Naive thymus-derived CD8-positive, alpha-beta T cell (primary cell): Measurements from ENCODE around the gene GSDMA. TPM values are rescaled to one million over a fixed set of nuclear protein-coding genes. Genes with fewer than 3 reads are reported as not detected.
A peak's percentile ranks its signal among the peaks of the same experiment; 100 is the strongest.

Experiments
- ATAC-seq, 2 donors: fragments of 150-1000 bp; cut with Tn5 transposase in 1 of 2; sonication (Bioruptor Pico), chemical (Tn5 transposase) in 1 of 2; 1 replicate in 1 of 2; 2 replicates in 1 of 2; pipeline ENCODE4 v1.10.0; 2021; ENCODE audit warnings: mild to moderate bottlenecking in 2 of 2, moderate library complexity in 2 of 2
- POLR2A ChIA-PET: fragments of 350-600 bp; sonication (Branson Sonifier 250); formaldehyde crosslinking; loops from one replicate; lab custom pipeline; 2021; ENCODE audit warnings: antibody characterized with exemption; lab: Charles Lee
- DNase-seq, 10 donors: peaks; one replicate each; pipeline versions ENCODE4 v3.0.0 to v3.0.0-alpha.2; 2020 to 2022
- H3K27ac Mint-ChIP-seq, 10 donors: one replicate each; pipeline ENCODE4 v1.8.0; 2020 to 2022; ENCODE audit warnings: mild to moderate bottlenecking in 10 of 10, mixed read lengths in 10 of 10, moderate library complexity in 4 of 10, inconsistent platforms in 1 of 10
- H3K27me3 Mint-ChIP-seq, 5 donors: one replicate each; pipeline ENCODE4 v1.8.0; 2021 to 2022; ENCODE audit warnings: mixed read lengths in 5 of 5
- H3K36me3 Mint-ChIP-seq, 3 donors: one replicate each; pipeline ENCODE4 v1.8.0; 2020 to 2022; ENCODE audit warnings: mixed read lengths in 3 of 3, mild to moderate bottlenecking in 2 of 3, inconsistent platforms in 1 of 3
- H3K4me1 Mint-ChIP-seq, 4 donors: one replicate each; pipeline ENCODE4 v1.8.0; 2021 to 2022; ENCODE audit warnings: mixed read lengths in 4 of 4
- H3K4me3 Mint-ChIP-seq, 10 donors: one replicate each; pipeline ENCODE4 v1.8.0; 2020 to 2022; ENCODE audit warnings: mild to moderate bottlenecking in 10 of 10, mixed read lengths in 10 of 10, moderate library complexity in 6 of 10, inconsistent platforms in 1 of 10
- H3K9me3 Mint-ChIP-seq, 9 donors: one replicate each; pipeline ENCODE4 v1.8.0; 2020 to 2022; ENCODE audit warnings: mixed read lengths in 9 of 9, mild to moderate bottlenecking in 3 of 9, inconsistent platforms in 1 of 9, moderate library complexity in 1 of 9
- polyA plus RNA-seq, 3 donors: library from polyadenylated mRNA; unstranded; fragments of 300-500 nt; fragmentation: Illumina TruSeq; gene quantifications; one replicate each; pipeline ENCODE4 v1.2.3, GENCODE V29; 2021
- total RNA-seq, 8 experiments: library from RNA in 2 of 8; stranded (reverse) in 2 of 8; gene quantifications; one replicate each; pipeline ENCODE4 v1.2.3 and lab custom pipeline; 2021 to 2026

Gene GSDMA
- total and polyA plus RNA-seq, 5 experiments from 2014 or later: 0.16 to 0.65 (median 0.50) TPM; not detected in 2

DNA sequence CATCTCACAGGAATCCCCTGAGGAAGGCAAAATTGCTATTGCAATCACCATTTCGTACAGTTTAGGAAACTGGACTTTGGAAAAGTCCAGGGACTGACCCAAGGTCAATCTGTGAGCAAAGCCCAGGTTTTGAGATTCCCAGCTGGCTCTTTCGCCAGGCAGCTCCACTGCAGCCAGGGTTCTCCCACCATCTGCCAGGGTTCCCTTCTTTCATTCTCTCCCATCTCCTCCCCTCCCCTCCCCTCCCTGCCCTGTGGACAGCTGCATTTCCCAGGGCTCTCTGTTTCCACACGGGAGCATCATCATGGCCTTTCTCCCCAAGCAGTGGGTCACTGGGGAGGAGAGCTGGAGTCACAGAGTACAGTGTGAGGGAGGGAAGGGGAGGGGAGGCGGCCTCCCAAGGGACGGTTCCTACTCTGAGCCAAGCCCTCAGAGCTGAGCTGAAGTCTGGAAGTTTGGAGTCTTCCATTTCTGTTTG is 11.9 kb upstream of the GSDMA start:
- Mint-ChIP-seq H3K27ac (peak overlapping the region in 1 of 10 donors; percentile 60), H3K4me1 (peaks cover 14 to 43% (median 39%) of the 10 kb centered on the region in 4 donors), H3K36me3 (no peaks in the 10 kb centered on the region), H3K27me3 (no peaks in the 10 kb centered on the region), H3K9me3 (no peaks in the 10 kb centered on the region), H3K4me3 (peak overlapping the region in 2 of 10 donors; percentile 25 to 38)
- DNase-seq: no peak
- POLR2A ChIA-PET: interaction anchor here (7.1 kb wide), 1 partner anchor 24 kb away, joined by 46 read pairs; the partner anchor contains the start of genes LRRC3C and ORMDL3
- ATAC-seq: no peak

DNA sequence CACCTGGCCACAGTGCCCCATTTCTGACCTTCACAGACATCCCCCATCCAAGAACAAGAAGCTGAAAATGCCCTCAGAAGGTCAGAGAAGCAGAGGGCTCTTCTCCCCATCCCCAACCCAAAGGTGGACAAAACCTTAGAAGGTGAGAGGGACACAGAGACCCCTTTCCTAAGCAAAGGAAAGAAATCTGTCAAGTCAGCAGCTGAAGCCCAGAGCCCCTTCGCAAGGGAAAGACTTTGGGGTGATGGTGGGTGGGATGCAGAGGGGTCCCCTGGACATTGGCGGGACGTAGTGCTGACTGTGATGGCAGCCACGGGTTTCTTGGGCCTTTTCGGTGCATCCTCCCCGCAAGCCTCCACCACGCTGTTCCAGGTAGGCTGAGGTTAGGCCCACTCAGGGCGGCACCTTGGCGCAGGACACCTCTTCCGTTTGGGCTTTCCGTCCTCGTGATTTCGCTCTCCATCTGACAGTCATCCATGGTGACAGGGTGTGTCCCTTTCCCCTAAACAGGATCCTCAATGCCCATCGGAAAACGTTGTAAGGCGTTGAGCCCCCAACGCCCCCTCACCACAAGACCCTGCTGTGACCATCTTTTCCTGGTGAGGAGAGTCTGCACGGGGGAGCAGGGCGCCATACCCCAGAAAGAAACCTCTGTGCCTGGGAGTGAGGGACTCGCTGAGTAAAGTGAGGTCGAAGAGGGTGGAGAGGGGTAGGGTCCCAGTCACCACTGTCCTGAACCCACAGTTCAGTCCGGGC is 10.7 kb upstream of the GSDMA start:
- Mint-ChIP-seq H3K27ac (peak overlapping the region in 8 of 10 donors; percentile 16 to 88 (median 52)), H3K27me3 (no peaks in the 10 kb centered on the region), H3K9me3 (no peaks in the 10 kb centered on the region), H3K4me1 (peaks cover 14 to 43% (median 39%) of the 10 kb centered on the region in 4 donors), H3K36me3 (no peaks in the 10 kb centered on the region), H3K4me3 (peak overlapping the region; percentile 50 to 93 (median 70))
- DNase-seq: no peak
- POLR2A ChIA-PET: interaction anchor here (3.7 to 7.1 kb wide), 2 partner anchors 26 to 28 kb away, joined by 29 to 46 read pairs; partner anchors contain the start of genes LRRC3C, ORMDL3 and PSMD3
- peak; percentile 2 to 14 for ATAC-seq

DNA sequence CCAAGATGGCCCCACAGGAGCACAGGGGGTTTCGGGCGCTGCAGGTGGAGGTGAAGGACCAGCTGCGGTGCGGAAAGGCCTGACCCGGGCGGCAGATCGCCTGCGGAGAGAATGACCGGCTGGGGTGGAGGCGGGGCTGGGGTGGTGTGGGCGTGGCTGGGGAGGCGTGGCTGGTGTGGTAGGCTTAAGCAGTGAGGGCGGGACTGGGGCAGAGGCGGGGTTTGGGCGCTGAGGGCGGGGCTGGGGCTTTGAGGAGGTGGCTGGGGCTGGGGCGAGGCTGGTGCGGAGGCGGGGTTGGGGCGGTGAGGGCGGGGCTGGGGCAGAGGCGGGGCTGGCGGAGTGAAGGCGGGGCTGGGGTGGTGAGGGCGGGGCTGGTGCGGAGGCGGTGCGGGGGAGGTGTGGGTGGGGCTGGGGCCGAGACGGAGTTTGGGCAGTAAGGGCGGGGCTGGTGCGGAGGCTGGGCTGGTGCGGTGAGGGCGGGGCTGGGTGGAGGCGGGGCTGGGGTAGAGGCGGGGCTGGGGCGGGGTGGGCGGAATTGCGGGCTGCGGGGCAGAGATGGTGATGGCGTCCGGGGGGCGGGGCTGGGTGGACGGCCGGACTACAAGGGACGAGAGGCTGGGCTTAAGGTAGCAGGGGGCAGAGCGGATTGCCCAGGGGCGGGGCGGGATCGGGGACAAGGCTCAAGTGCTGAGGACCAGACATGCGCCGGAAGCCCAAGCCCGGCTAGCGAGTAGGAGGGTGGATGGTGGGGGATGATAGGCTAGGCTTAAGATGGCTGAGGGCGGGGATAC is 9.9 kb upstream of the GSDMA start:
- POLR2A ChIA-PET: interaction anchor here (1.2 to 7.1 kb wide), 3 partner anchors 26 to 33 kb away, joined by 4 to 46 read pairs (median 29); partner anchors contain the start of genes LRRC3C, ORMDL3 and PSMD3
- Mint-ChIP-seq H3K9me3 (no peaks in the 10 kb centered on the region), H3K27ac (peak overlapping the region; percentile 65 to 95 (median 88)), H3K27me3 (no peaks in the 10 kb centered on the region), H3K4me3 (peak overlapping the region; percentile 78 to 93 (median 84)), H3K36me3 (no peaks in the 10 kb centered on the region), H3K4me1 (peaks cover 7 to 35% (median 31%) of the 10 kb centered on the region in 4 donors)
- peak; percentile 85 to 99 (median 92) for DNase-seq
- ATAC-seq: peak; percentile 85 to 87

DNA sequence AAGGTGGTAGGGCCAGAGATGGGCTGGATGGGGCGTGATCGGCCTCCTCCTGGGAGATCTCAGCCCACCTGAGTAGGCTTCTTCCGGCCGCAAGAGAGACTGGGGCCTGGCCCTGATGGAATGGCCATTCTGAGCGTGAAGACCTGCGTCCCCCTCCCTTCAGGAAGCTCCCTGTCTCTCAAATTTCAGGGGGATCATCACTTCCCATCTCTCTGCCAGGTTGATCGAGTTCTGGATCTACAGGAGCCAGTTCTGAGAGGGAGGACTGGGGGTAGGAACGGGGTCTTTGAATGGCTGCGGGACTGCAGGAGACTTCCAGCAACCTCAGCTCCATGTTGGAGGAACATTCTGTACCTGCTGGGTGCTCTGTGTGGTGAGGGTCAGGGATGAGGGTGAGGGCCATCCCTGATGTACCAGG is 9.3 kb upstream of the GSDMA start:
- no peak for DNase-seq
- H3K4me1 Mint-ChIP-seq: peaks cover 7 to 29% (median 25%) of the 10 kb centered on the region in 4 donors
- POLR2A ChIA-PET: interaction anchor here (1.2 to 7.1 kb wide), 4 partner anchors 10 to 33 kb away, joined by 4 to 46 read pairs (median 18); partner anchors contain the start of genes LRRC3C, ORMDL3 and PSMD3
- no peak for ATAC-seq
- no peaks in the 10 kb centered on the region for H3K36me3 Mint-ChIP-seq
- no peaks in the 10 kb centered on the region for H3K27me3 Mint-ChIP-seq
- no peaks in the 10 kb centered on the region for H3K9me3 Mint-ChIP-seq
- peak overlapping the region; percentile 65 to 95 (median 87) for H3K27ac Mint-ChIP-seq
- H3K4me3 Mint-ChIP-seq: peak overlapping the region; percentile 78 to 93 (median 84)

DNA sequence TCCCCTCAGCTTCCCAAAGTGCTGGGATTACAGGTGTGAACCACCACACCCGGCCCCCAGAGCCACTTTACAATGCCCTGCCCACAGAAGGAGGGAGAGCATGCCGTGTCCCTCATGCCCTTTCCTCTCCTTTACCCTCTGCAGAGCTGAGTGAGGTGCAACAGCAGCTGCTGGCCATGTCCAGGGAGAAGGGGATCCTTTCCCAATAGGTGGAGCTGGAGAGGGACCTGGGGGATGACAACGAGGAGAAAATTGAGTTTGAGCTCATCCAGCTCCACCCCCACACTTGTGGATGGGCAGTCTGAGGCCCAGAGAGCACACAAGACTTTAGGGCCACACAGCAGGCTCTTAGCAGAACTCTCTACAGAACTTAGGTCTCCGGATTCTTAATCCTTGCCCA is 7.9 kb upstream of the GSDMA start:
- peak overlapping the region in 2 of 10 donors; percentile 6 to 13 for H3K4me3 Mint-ChIP-seq
- no peaks in the 10 kb centered on the region for H3K36me3 Mint-ChIP-seq
- POLR2A ChIA-PET: interaction anchor here (0.7 to 3.7 kb wide), 7 partner anchors 9 to 278 kb away, joined by 3 to 29 read pairs (median 3); partner anchors contain the start of genes LRRC3C, ORMDL3 and PSMD3
- peak overlapping the region in 5 of 10 donors; percentile 25 to 69 (median 52) for H3K27ac Mint-ChIP-seq
- no peaks in the 10 kb centered on the region for H3K9me3 Mint-ChIP-seq
- no peak for ATAC-seq
- H3K27me3 Mint-ChIP-seq: no peaks in the 10 kb centered on the region
- no peak for DNase-seq
- H3K4me1 Mint-ChIP-seq: peaks cover 11 to 24% (median 24%) of the 10 kb centered on the region in 4 donors

DNA sequence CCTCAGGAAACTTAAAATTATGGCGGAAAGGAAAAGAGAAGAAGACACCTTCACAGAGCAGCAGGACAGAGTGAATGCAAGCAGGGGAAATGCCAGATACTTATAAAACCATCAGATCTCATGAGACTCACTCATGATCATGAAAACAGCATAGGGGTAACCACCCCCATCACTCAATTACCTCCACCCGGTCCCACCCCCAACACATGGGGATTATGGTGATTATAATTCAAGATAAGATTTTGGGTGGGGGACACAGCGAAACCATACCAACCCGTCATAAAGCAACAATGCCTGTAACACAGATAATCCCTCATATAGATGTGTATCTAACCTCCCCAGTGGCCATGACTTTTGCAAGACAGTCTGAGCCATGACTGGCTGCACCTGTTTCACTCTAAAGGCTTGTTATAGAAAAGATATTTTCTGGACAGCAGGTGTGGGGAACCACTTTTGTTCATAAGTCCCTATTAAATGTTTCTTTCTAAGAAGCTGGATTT is 7.0 kb upstream of the GSDMA start:
- no peaks in the 10 kb centered on the region for H3K36me3 Mint-ChIP-seq
- DNase-seq (no peak), ATAC-seq (no peak)
- peaks cover 7 to 26% (median 23%) of the 10 kb centered on the region in 4 donors for H3K4me1 Mint-ChIP-seq
- H3K27me3 Mint-ChIP-seq: no peaks in the 10 kb centered on the region
- H3K9me3 Mint-ChIP-seq: no peaks in the 10 kb centered on the region
- POLR2A ChIA-PET: interaction anchor here (1.2 to 3.7 kb wide), 3 partner anchors 25 to 30 kb away, joined by 3 to 29 read pairs (median 4); partner anchors contain the start of genes LRRC3C, ORMDL3 and PSMD3
- peak overlapping the region in 5 of 10 donors; percentile 39 to 68 (median 56) for H3K27ac Mint-ChIP-seq
- H3K4me3 Mint-ChIP-seq: peak overlapping the region in 1 of 10 donors; percentile 9

DNA sequence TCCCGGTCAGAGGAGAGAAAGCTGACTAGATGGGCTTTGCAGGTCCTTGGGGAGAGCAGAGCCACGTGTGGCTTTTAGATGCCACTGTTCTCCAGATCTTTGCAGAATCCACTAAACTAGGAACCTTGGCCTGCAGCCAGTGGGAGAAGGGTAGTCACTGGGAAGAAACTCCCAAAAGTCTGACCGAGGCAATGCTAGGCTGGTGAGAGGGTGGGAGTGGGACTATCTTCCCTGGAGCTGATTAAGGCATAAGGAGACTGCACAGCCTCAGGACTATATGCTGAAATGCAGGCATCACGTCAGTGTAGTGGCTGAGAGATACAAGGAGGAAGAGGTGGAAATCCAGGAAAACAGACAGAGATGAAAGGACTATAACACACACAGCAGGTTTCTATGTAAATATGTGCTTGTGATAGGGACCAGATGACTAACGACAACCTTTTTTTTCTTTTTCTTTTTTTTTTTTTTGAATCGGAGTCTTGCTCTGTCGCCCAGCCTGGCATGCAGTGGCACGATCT is 2.2 kb upstream of the GSDMA start:
- Mint-ChIP-seq H3K4me3 (no peak overlapping the region), H3K27me3 (peaks cover 0 to 2% (median 0%) of the 10 kb centered on the region in 5 donors), H3K9me3 (peaks cover 0 to 1% (median 0%) of the 10 kb centered on the region in 9 donors), H3K36me3 (no peaks in the 10 kb centered on the region), H3K4me1 (peaks cover 17 to 41% (median 37%) of the 10 kb centered on the region in 4 donors), H3K27ac (peak overlapping the region in 1 of 10 donors; percentile 57)
- POLR2A ChIA-PET: interaction anchor here (0.6 to 3.6 kb wide), 4 partner anchors 19 to 157 kb away, joined by 3 to 29 read pairs (median 5); partner anchors contain the start of gene PSMD3
- no peak for ATAC-seq
- no peak for DNase-seq

DNA sequence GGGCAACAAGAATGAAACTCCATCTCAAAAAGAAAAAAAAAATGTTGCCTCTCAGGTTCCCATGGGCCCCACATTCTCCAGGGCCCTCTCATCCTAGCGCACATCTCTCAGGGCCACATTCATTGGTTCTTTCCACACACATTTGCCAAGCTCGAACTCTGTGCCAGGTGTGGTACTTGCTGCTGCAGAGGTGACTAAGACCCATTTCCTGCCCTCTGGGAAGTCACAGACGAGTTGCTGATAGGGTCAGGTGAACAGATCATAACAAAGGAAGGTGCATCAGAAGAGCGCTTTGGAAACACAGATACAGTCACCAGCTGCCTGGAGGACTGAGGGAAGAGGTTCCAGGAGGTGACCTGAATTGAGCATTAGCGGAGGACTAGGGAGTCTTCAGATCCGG is 1.0 kb downstream of the GSDMA start:
- H3K27me3 Mint-ChIP-seq: peaks cover 0 to 3% (median 0%) of the 10 kb centered on the region in 5 donors
- H3K36me3 Mint-ChIP-seq: no peaks in the 10 kb centered on the region
- H3K4me3 Mint-ChIP-seq: peak overlapping the region in 8 of 10 donors; percentile 19 to 78 (median 56)
- peaks cover 16 to 38% (median 35%) of the 10 kb centered on the region in 4 donors for H3K4me1 Mint-ChIP-seq
- peaks cover 0 to 1% (median 0%) of the 10 kb centered on the region in 9 donors for H3K9me3 Mint-ChIP-seq
- peak overlapping the region; percentile 2 to 98 (median 78) for H3K27ac Mint-ChIP-seq
- ATAC-seq (peak; percentile 76 to 80), DNase-seq (peak in 4 of 10 donors; percentile 26 to 71 (median 39))
- POLR2A ChIA-PET: interaction anchor here (0.6 to 4.8 kb wide), 7 partner anchors 9 to 535 kb away, joined by 3 to 25 read pairs (median 4); partner anchors contain the start of gene PSMD3

DNA sequence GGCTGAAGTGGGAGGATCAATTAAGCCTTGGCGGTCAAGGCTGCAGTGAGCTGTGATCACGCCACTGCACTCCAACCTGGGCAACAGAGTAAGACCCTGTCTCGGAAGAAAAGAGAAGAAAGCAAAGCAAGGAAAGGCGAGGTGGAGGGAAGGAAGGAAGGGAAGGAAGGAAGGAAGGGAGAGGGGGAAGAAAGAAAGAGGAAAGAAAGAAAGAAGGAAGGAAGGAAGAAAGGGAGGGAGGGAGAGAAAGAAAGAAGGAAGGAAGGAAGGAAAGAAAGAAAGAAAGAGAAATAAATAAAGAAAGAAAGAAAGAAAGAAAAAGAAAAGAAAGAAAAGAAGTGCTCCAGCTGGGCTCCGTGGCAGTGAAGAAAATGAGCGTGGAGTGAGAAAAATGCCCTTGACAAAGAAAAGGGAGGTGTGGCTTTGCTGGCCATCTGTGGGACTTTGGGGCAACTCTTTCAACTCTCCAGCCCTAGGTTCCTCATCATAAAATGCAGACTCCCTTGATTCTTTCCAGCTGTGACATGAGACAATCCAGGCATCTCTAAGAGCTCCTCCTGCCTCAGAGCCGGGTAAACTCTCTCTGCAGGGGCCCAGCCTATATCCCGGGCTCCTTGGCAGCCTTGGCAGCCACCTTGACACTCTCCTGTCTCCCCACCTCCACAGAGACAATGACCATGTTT is 2.4 kb downstream of the GSDMA start:
- DNase-seq: no peak
- H3K27ac Mint-ChIP-seq: peak overlapping the region in 6 of 10 donors; percentile 32 to 82 (median 62)
- POLR2A ChIA-PET: interaction anchor here (0.6 to 4.8 kb wide), 2 partner anchors 10 to 15 kb away, joined by 3 to 25 read pairs; partner anchors contain the start of gene PSMD3
- ATAC-seq: no peak
- H3K36me3 Mint-ChIP-seq: no peaks in the 10 kb centered on the region
- peaks cover 0 to 6% (median 6%) of the 10 kb centered on the region in 5 donors for H3K27me3 Mint-ChIP-seq
- peak overlapping the region in 1 of 10 donors; percentile 20 for H3K4me3 Mint-ChIP-seq
- H3K4me1 Mint-ChIP-seq: peaks cover 11 to 35% (median 30%) of the 10 kb centered on the region in 4 donors
- H3K9me3 Mint-ChIP-seq: peaks cover 0 to 1% (median 0%) of the 10 kb centered on the region in 9 donors

DNA sequence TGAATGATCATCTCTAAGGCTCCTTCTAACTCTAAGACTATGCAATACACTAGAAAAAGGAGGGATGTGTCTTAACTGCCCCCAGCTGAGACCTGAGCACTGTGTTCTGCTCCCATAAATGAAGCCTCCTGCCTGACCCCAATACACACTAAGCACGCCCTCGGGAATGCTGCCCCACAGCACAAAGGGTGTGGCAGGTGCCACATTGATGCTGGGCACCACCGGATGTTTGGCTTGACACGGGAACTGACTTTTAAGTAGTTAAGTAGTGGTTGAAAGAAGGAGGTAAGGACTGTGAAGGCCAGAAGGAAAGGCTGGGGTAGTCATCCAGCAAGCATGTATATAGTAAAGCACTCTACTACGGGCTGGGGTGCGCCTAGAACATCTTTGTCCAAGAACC is 4.0 kb downstream of the GSDMA start:
- Mint-ChIP-seq H3K27ac (peak overlapping the region in 4 of 10 donors; percentile 22 to 78 (median 52)), H3K36me3 (no peaks in the 10 kb centered on the region), H3K9me3 (peaks cover 0 to 1% (median 0%) of the 10 kb centered on the region in 9 donors), H3K4me3 (peak overlapping the region in 1 of 10 donors; percentile 4), H3K4me1 (peaks cover 9 to 29% (median 22%) of the 10 kb centered on the region in 4 donors), H3K27me3 (peaks cover 0 to 12% (median 9%) of the 10 kb centered on the region in 5 donors)
- POLR2A ChIA-PET: no interaction called here
- no peak for ATAC-seq
- DNase-seq: no peak
